HFF-Myc (cell line): ENCODE results near the gene SCAMP5.

ENCODE experiments used
- DNase-seq: peaks from one replicate; pipeline ENCODE4 v3.0.0-alpha.2; 2011; ENCODE audit warnings: low read depth; ENCODE audit errors: extremely low read depth
- H3K4me3 ChIP-seq: replicated peaks from 2 replicates; pipeline ENCODE4 v1.5.1; 2011; ENCODE audit warnings: low read depth, mild to moderate bottlenecking, control low read depth, low read length
- TF ChIP-seq, protein P1 (sequence below): IDR thresholded peaks from 2 replicates; pipeline ENCODE4 v1.5.1; 2012; ENCODE audit warnings: mild to moderate bottlenecking, low read depth, low read length, control low read depth; ENCODE audit errors: missing control alignments

Gene SCAMP5

GRCh38 chr15:74988007-74988800, 7.2 kb upstream of the SCAMP5 start:
- no peak for DNase-seq
- TF ChIP-seq, protein P1, sequence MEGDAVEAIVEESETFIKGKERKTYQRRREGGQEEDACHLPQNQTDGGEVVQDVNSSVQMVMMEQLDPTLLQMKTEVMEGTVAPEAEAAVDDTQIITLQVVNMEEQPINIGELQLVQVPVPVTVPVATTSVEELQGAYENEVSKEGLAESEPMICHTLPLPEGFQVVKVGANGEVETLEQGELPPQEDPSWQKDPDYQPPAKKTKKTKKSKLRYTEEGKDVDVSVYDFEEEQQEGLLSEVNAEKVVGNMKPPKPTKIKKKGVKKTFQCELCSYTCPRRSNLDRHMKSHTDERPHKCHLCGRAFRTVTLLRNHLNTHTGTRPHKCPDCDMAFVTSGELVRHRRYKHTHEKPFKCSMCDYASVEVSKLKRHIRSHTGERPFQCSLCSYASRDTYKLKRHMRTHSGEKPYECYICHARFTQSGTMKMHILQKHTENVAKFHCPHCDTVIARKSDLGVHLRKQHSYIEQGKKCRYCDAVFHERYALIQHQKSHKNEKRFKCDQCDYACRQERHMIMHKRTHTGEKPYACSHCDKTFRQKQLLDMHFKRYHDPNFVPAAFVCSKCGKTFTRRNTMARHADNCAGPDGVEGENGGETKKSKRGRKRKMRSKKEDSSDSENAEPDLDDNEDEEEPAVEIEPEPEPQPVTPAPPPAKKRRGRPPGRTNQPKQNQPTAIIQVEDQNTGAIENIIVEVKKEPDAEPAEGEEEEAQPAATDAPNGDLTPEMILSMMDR, result peak; percentile 49
- H3K4me3 ChIP-seq, result no peak overlapping the region

GRCh38 chr15:74989527-74989926, 5.8 kb upstream of the SCAMP5 start:
- no peak for DNase-seq
- TF ChIP-seq, protein P1, result no peak
- no peak overlapping the region for H3K4me3 ChIP-seq

DNA sequence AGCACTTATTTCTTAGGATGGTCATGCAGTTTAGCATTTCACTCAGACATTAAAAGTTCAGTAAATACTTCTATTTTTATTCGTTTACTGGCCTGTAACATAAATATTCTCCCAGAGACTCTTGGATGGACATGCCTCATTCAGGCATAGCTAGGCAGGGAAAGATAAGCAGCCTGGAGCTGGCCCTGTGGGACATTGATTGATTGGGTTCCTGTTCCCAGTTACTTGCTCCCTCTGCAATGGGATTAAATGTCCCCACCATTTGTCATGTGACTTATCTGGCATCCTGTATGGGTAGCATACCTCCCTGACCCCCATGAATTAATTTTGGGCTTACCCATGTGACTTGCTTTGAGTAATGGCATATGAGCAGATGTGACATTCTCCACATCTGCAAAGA, 2.7 kb upstream of the SCAMP5 start:
- TF ChIP-seq, protein P1, result no peak
- no peak overlapping the region for H3K4me3 ChIP-seq
- DNase-seq, result no peak

GRCh38 chr15:74994236-74994635, 1.1 kb upstream of the SCAMP5 start:
- DNase-seq, result no peak
- H3K4me3 ChIP-seq, result no peak overlapping the region

DNA sequence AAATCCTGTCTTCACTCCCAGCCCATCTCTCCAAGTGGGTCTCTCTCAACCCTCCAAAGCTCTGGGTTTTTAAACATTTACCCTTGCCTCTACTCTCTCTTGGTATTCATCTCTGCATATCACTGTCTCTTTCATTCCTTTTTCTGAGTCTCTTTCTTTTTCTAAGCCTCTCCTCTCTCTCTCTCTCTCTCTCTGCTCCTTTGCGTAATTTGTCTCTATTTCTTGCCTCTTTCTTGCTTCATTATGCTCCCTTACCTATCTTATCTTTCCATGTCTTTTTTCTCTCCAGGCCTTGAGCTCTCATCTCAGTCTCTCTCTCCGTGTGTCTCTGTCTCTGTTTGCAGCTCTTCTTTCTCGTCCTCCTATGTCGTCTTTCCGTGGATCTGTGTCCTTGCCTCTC, 678 bp upstream of the SCAMP5 start:
- TF ChIP-seq, protein P1, result no peak
- H3K4me3 ChIP-seq, result no peak overlapping the region
- DNase-seq, result no peak

More at GRCh38 chr15:74994236-74994635, 1.1 kb upstream of the SCAMP5 start:
- TF ChIP-seq, protein P1, result no peak

GRCh38 chr15:74995779-74996765, 709 bp downstream of the SCAMP5 start:
- DNase-seq, result no peak
- TF ChIP-seq, protein P1, result no peak
- peak overlapping the region; percentile 60 for H3K4me3 ChIP-seq
